IMR-90 (cell line): Measurements from ENCODE around the gene COL3A1. TPM values are rescaled to one million over a fixed set of nuclear protein-coding genes. Genes with fewer than 3 reads are reported as not detected.

ENCODE experiments used
- ATAC-seq: fragments of 200-7000 bp; cut with Tn5 transposase; 2 replicates; pipeline ENCODE4 v1.9.1; 2020; ENCODE audit warnings: low read depth, mild to moderate bottlenecking, moderate library complexity
- BruUV-seq: library from RNA; stranded (reverse); fragments of 400-500 nt; replicated peaks from 2 replicates; lab custom pipeline; 2021; lab: Mats Ljungman, UMichigan
- CTCF ChIA-PET: fragments of 300-600 bp; formaldehyde crosslinking; extraction: SDS; loops from one replicate; lab custom pipeline; 2021; ENCODE audit warnings: antibody characterized with exemption; lab: Yijun Ruan, JAX
- POLR2A ChIA-PET: fragments of 300-600 bp; sonication (Branson Sonifier 250); formaldehyde crosslinking; loops from one replicate; lab custom pipeline; 2022; ENCODE audit warnings: antibody characterized with exemption; ENCODE audit not compliant: unreplicated experiment; lab: Charles Lee
- DNase-seq: peaks from one replicate; pipeline ENCODE4 v3.0.0; 2013
- H2AFZ ChIP-seq: replicated peaks from 2 replicates; pipeline ENCODE3; 2013; ENCODE audit warnings: low read length, mild to moderate bottlenecking; ENCODE audit not compliant: poor library complexity
- H2AK5ac ChIP-seq: 2 replicates; pipeline ENCODE4 v1.6.1; 2013; ENCODE audit warnings: low read depth, low read length, inconsistent platforms
- H2AK9ac ChIP-seq: replicated peaks from 2 replicates; pipeline ENCODE3; 2013; ENCODE audit warnings: mild to moderate bottlenecking, low read depth, low read length, moderate library complexity; ENCODE audit not compliant: poor library complexity
- H2BK120ac ChIP-seq: 2 replicates; pipeline ENCODE4 v1.6.1; 2013; ENCODE audit warnings: low read depth, low read length, inconsistent platforms
- H2BK15ac ChIP-seq: 3 replicates; pipeline ENCODE4 v1.6.1; 2013; ENCODE audit warnings: low read depth, low read length, inconsistent platforms
- H2BK20ac ChIP-seq: 2 replicates; pipeline ENCODE4 v1.6.1; 2013; ENCODE audit warnings: low read depth, mild to moderate bottlenecking, inconsistent platforms, low read length, moderate library complexity
- H2BK5ac ChIP-seq: 2 replicates; pipeline ENCODE4 v1.6.1; 2013; ENCODE audit warnings: mild to moderate bottlenecking, low read depth, low read length, inconsistent platforms; ENCODE audit not compliant: poor library complexity, severe bottlenecking
- H3K14ac ChIP-seq: replicated peaks from 2 replicates; pipeline ENCODE4 v1.6.1; 2013; ENCODE audit warnings: low read depth, low read length, inconsistent platforms
- H3K18ac ChIP-seq: 2 replicates; pipeline ENCODE4 v1.6.1; 2013; ENCODE audit warnings: low read depth, low read length, control low read depth
- H3K23ac ChIP-seq: 2 replicates; pipeline ENCODE4 v1.6.1; 2013; ENCODE audit warnings: low read depth, low read length, inconsistent platforms
- H3K27ac ChIP-seq: 2 replicates; pipeline ENCODE4 v1.5.1; 2013; ENCODE audit warnings: mild to moderate bottlenecking, control low read depth, low read length; ENCODE audit not compliant: insufficient read depth
- H3K27me3 ChIP-seq: 2 replicates; pipeline ENCODE4 v1.6.1; 2013; ENCODE audit warnings: low read length; ENCODE audit not compliant: control insufficient read depth, insufficient read depth
- H3K36me3 ChIP-seq: 2 replicates; pipeline ENCODE4 v1.6.1; 2013; ENCODE audit warnings: low read length, mixed read lengths; ENCODE audit not compliant: control insufficient read depth, insufficient read depth
- H3K4ac ChIP-seq: 2 replicates; pipeline ENCODE4 v1.6.1; 2013; ENCODE audit warnings: low read depth, low read length, inconsistent platforms
- H3K4me1 ChIP-seq: 2 replicates; pipeline ENCODE4 v1.6.1; 2013; ENCODE audit warnings: low read length, mixed read lengths; ENCODE audit not compliant: control insufficient read depth, insufficient read depth
- H3K4me2 ChIP-seq: 2 replicates; pipeline ENCODE4 v1.6.1; 2013; ENCODE audit warnings: low read depth, mild to moderate bottlenecking, control low read depth, low read length, moderate library complexity
- H3K4me3 ChIP-seq: 2 replicates; pipeline ENCODE4 v1.5.1; 2013; ENCODE audit warnings: low read depth, mild to moderate bottlenecking, control low read depth, low read length, moderate library complexity; ENCODE audit not compliant: insufficient read depth
- H3K56ac ChIP-seq: 2 replicates; pipeline ENCODE4 v1.6.1; 2013; ENCODE audit warnings: low read length, inconsistent platforms; ENCODE audit not compliant: insufficient read depth; ENCODE audit errors: extremely low read depth
- H3K79me1 ChIP-seq, 2 experiments: 2 replicates each; pipeline ENCODE4 v1.6.1; 2013; ENCODE audit warnings: low read length in 2 of 2, inconsistent platforms in 1 of 2, low read depth in 1 of 2
- H3K9ac ChIP-seq: 2 replicates; pipeline ENCODE4 v1.6.1; 2013; ENCODE audit warnings: low read depth, low read length, control low read depth
- H3K9me1 ChIP-seq: 2 replicates; pipeline ENCODE4 v1.6.1; 2013; ENCODE audit warnings: low read length, inconsistent platforms; ENCODE audit not compliant: insufficient read depth
- H3K9me3 ChIP-seq: 2 replicates; pipeline ENCODE4 v1.6.1; 2013; ENCODE audit warnings: low read length; ENCODE audit not compliant: control insufficient read depth, insufficient read depth
- H4K20me1 ChIP-seq: 2 replicates; pipeline ENCODE4 v1.6.1; 2013; ENCODE audit warnings: low read length, inconsistent platforms; ENCODE audit not compliant: insufficient read depth
- H4K5ac ChIP-seq: 2 replicates; pipeline ENCODE4 v1.6.1; 2013; ENCODE audit warnings: mild to moderate bottlenecking, low read depth, low read length, control low read depth
- H4K8ac ChIP-seq, 2 experiments: 2 replicates each; pipeline ENCODE4 v1.6.1; 2013; ENCODE audit warnings: low read depth in 2 of 2, low read length in 2 of 2, control low read depth in 1 of 2, inconsistent platforms in 1 of 2
- H4K91ac ChIP-seq: 2 replicates; pipeline ENCODE4 v1.6.1; 2013; ENCODE audit warnings: low read depth, low read length, inconsistent platforms; ENCODE audit not compliant: insufficient read depth
- BHLHE40 ChIP-seq: fragments of 150-350 bp; IDR thresholded peaks from 2 replicates; pipeline ENCODE4 v1.6.1; 2016; ENCODE audit warnings: mild to moderate bottlenecking, low read depth, low read length
- CEBPB ChIP-seq: IDR thresholded peaks from 2 replicates; pipeline ENCODE4 v1.6.1; 2012; ENCODE audit warnings: low read depth, low read length, improper control_type of control experiment
- CHD1 ChIP-seq: IDR thresholded peaks from 2 replicates; pipeline ENCODE4 v1.6.1; 2012; ENCODE audit warnings: low read depth, low read length, improper control_type of control experiment
- CTCF ChIP-seq: conservative IDR thresholded peaks from 2 replicates; pipeline ENCODE4 v1.5.1; 2012; ENCODE audit warnings: mild to moderate bottlenecking, low read depth, low read length, improper control_type of control experiment
- ELK1 ChIP-seq: fragments of 150-350 bp; IDR thresholded peaks from 2 replicates; pipeline ENCODE4 v1.6.1; 2016; ENCODE audit warnings: low read depth, mild to moderate bottlenecking, low read length, moderate library complexity, borderline replicate concordance
- FOS ChIP-seq: fragments of 150-350 bp; IDR thresholded peaks from 2 replicates; pipeline ENCODE4 v1.6.1; 2016; ENCODE audit warnings: low read depth, low read length
- MAFK ChIP-seq: IDR thresholded peaks from 2 replicates; pipeline ENCODE4 v1.6.1; 2012; ENCODE audit warnings: low read depth, low read length, improper control_type of control experiment
- MAZ ChIP-seq: IDR thresholded peaks from 2 replicates; pipeline ENCODE4 v1.6.1; 2012; ENCODE audit warnings: low read depth, mild to moderate bottlenecking, low read length, improper control_type of control experiment, moderate library complexity, borderline replicate concordance
- MXI1 ChIP-seq: IDR thresholded peaks from 2 replicates; pipeline ENCODE4 v1.6.1; 2012; ENCODE audit warnings: low read depth, mild to moderate bottlenecking, low read length, moderate library complexity, borderline replicate concordance
- NFE2L2 ChIP-seq: fragments of 150-350 bp; IDR thresholded peaks from 2 replicates; pipeline ENCODE4 v1.6.1; 2016; ENCODE audit warnings: low read depth, mild to moderate bottlenecking, low read length
- POLR2A ChIP-seq: IDR thresholded peaks from 2 replicates; pipeline ENCODE4 v1.6.1; 2012; ENCODE audit warnings: mild to moderate bottlenecking, low read depth, low read length
- RAD21 ChIP-seq: IDR thresholded peaks from 2 replicates; pipeline ENCODE4 v1.6.1; 2012; ENCODE audit warnings: low read length, improper control_type of control experiment
- RCOR1 ChIP-seq: IDR thresholded peaks from 2 replicates; pipeline ENCODE4 v1.6.1; 2012; ENCODE audit warnings: mild to moderate bottlenecking, low read length, improper control_type of control experiment; ENCODE audit not compliant: insufficient replicate concordance
- RFX5 ChIP-seq: IDR thresholded peaks from 2 replicates; pipeline ENCODE4 v1.8.0; 2012; ENCODE audit warnings: low read depth, mild to moderate bottlenecking, low read length, moderate library complexity
- SMC3 ChIP-seq: fragments of 150-350 bp; IDR thresholded peaks from 2 replicates; pipeline ENCODE4 v1.6.1; 2016; ENCODE audit warnings: low read depth, mild to moderate bottlenecking, antibody characterized with exemption, low read length, moderate library complexity
- USF2 ChIP-seq: fragments of 150-350 bp; IDR thresholded peaks from 2 replicates; pipeline ENCODE4 v1.6.1; 2017; ENCODE audit warnings: mild to moderate bottlenecking, antibody characterized with exemption, low read length, low read depth
- WGBS, 2 experiments: methylation state at CpG; one replicate each; pipeline versions ENCODE4 v1.1.5 to v1.1.7; 2013; ENCODE audit warnings: missing lambda C conversion rate in 2 of 2; ENCODE audit not compliant: insufficient read length in 1 of 2; ENCODE audit errors: extremely low coverage in 2 of 2; 5-methylcytosine and 5-hydroxymethylcytosine counted together
- dilution Hi-C: fragments of 300-500 bp; cut with HindIII; formaldehyde crosslinking; loops from one replicate; pipeline ENCODE4 v1.14.3; 2018; ENCODE audit warnings: low sequenced_read_pairs; ENCODE audit not compliant: unreplicated experiment
- in situ Hi-C: fragments of 300-500 bp; cut with MboI; formaldehyde crosslinking; loops from 3 replicates; pipeline ENCODE4 v1.14.3; 2019; ENCODE audit warnings: low sequenced_read_pairs, inconsistent platforms, mixed read lengths
- intact Hi-C: fragments of 100-400 bp; cut with micrococcal nuclease; formaldehyde crosslinking; loops from 2 replicates; pipeline ENCODE4 v1.10.0; 2022
- polyA plus RNA-seq, 3 experiments: library from polyadenylated mRNA; depleted of rRNA; stranded (reverse); fragments of >200 nt; gene quantifications; 2 replicates each; pipeline ENCODE4 v1.2.3, GENCODE V29; 2012; ENCODE audit warnings: low replicate concordance in 1 of 3
- total RNA-seq: library from RNA; depleted of rRNA; stranded (reverse); fragments of >200 nt; gene quantifications from 2 replicates; pipeline ENCODE4 v1.2.3, GENCODE V29; 2012

COL3A1 gene
- total and polyA plus RNA-seq, 2 of the 4 experiments (the other 2 are of a cell fraction), result 402 to 408 TPM

GRCh38 chr2:188956290-188956689 lies 17.9 kb upstream of the COL3A1 start:
- H3K4me3 ChIP-seq, result no peak overlapping the region
- no peak overlapping the region for H3K23ac ChIP-seq
- H4K91ac ChIP-seq, result no peak overlapping the region
- H2BK5ac ChIP-seq, result no peak overlapping the region
- DNase-seq, result no peak
- H3K79me1 ChIP-seq, result no peaks in the 10 kb centered on the region
- no peaks in the 10 kb centered on the region for H3K4me1 ChIP-seq
- H2BK15ac ChIP-seq, result no peak overlapping the region
- ATAC-seq, result no peak
- in situ Hi-C loops (no loop called here), dilution Hi-C loops (no loop called here), intact Hi-C loops (no loop called here)
- H2BK20ac ChIP-seq, result no peak overlapping the region
- no peaks in the 10 kb centered on the region for H3K36me3 ChIP-seq
- CTCF ChIA-PET, result no interaction called here
- no peak overlapping the region for H2AK5ac ChIP-seq
- no peak overlapping the region for H3K4ac ChIP-seq
- no peak overlapping the region for H2BK120ac ChIP-seq
- no peak overlapping the region for H4K5ac ChIP-seq
- no peaks in the 10 kb centered on the region for H4K20me1 ChIP-seq
- no peak overlapping the region for H2AK9ac ChIP-seq
- TF ChIP-seq CHD1, result no peak
- no peak for TF ChIP-seq POLR2A
- no peak for TF ChIP-seq BHLHE40
- no peak for TF ChIP-seq RFX5
- TF ChIP-seq NFE2L2, result no peak
- no peak for TF ChIP-seq MAFK
- no peak for TF ChIP-seq RCOR1
- no peak for TF ChIP-seq USF2
- no peak for TF ChIP-seq CEBPB
- TF ChIP-seq ELK1, result no peak
- TF ChIP-seq MXI1, result no peak
- TF ChIP-seq MAZ, result no peak
- TF ChIP-seq FOS, result no peak
- TF ChIP-seq SMC3, result no peak
- TF ChIP-seq CTCF, result no peak
- no peak for TF ChIP-seq RAD21
- POLR2A ChIA-PET, result no interaction called here
- no peak overlapping the region for H3K14ac ChIP-seq
- H3K9ac ChIP-seq, result no peak overlapping the region
- H3K9me1 ChIP-seq, result no peaks in the 10 kb centered on the region
- no peaks in the 10 kb centered on the region for H3K27me3 ChIP-seq
- no peak overlapping the region for H3K56ac ChIP-seq
- BruUV-seq, result no TSS peak
- H3K27ac ChIP-seq, result no peak overlapping the region
- WGBS, 2 experiments, result 100% methylated on average over 1 of the region's 2 CpGs; no CpG with 5 or more reads in 1 of the 2 experiments
- H3K4me2 ChIP-seq, result no peak overlapping the region
- no peak overlapping the region for H3K18ac ChIP-seq
- no peak overlapping the region for H4K8ac ChIP-seq
- H3K9me3 ChIP-seq, result no peaks in the 10 kb centered on the region
- H2AFZ ChIP-seq, result no peak overlapping the region
